GM03348 (cell line): ENCODE data around the gene PON1.

Source experiments
- DNase-seq: peaks from one replicate; pipeline ENCODE4 v3.0.0; 2012; ENCODE audit warnings: low spot score

Gene PON1

GRCh38 chr7:95253986-95254385 lies 70.3 kb downstream of the PON1 start:
- no peak for DNase-seq

- no peak for DNase-seq
Measured at GRCh38 chr7:95251966-95252365, 72.4 kb downstream of the PON1 start.

- no peak for DNase-seq
Measured at GRCh38 chr7:95250571-95250970, 73.8 kb downstream of the PON1 start.
